Stimulated activated CD4-positive, alpha-beta T cell treated with anti-CD3 and anti-CD28 coated beads, TNF-alpha, amount 100 ng/mL, for 1 hour (primary cell): Measurements from ENCODE around the gene PLEKHM2.
"Not testable (repeated sequence)": the region's sequence is repeated elsewhere in the genome, so short reads cannot be mapped to it uniquely, and the experiment has no call there.

Experiments used
- DNase-seq, 3 donors: peaks; one replicate each; pipeline ENCODE4 v3.0.0-alpha.2; 2020; ENCODE audit warnings: low read depth in 3 of 3, low spot score in 1 of 3

Gene PLEKHM2

GRCh38 chr1:15699321-15699720 is 15.2 kb downstream of the PLEKHM2 start:
- DNase-seq: not testable (repeated sequence)

GRCh38 chr1:15700508-15700907 is 16.4 kb downstream of the PLEKHM2 start:
- no peak for DNase-seq

GRCh38 chr1:15701784-15702183 is 17.7 kb downstream of the PLEKHM2 start:
- no peak for DNase-seq

GRCh38 chr1:15702722-15703550 is 18.8 kb downstream of the PLEKHM2 start:
- DNase-seq: no peak

GRCh38 chr1:15703562-15703961 is 19.4 kb downstream of the PLEKHM2 start:
- DNase-seq: no peak

- DNase-seq: no peak
Observed at GRCh38 chr1:15704526-15705183, 20.5 kb downstream of the PLEKHM2 start.

- DNase-seq: no peak
Observed at GRCh38 chr1:15705184-15705566, 21.1 kb downstream of the PLEKHM2 start.

GRCh38 chr1:15706751-15707150 is 22.6 kb downstream of the PLEKHM2 start:
- no peak for DNase-seq

- DNase-seq: no peak
Observed at GRCh38 chr1:15707239-15707925, 23.3 kb downstream of the PLEKHM2 start.

- DNase-seq: no peak
Observed at GRCh38 chr1:15708486-15709137, 24.5 kb downstream of the PLEKHM2 start.

- no peak for DNase-seq
Observed at GRCh38 chr1:15709226-15709625, 25.1 kb downstream of the PLEKHM2 start.

GRCh38 chr1:15712168-15712567 is 28.0 kb downstream of the PLEKHM2 start:
- DNase-seq: no peak

GRCh38 chr1:15714406-15715136 is 30.5 kb downstream of the PLEKHM2 start:
- DNase-seq: no peak

GRCh38 chr1:15717418-15718125 is 33.5 kb downstream of the PLEKHM2 start:
- no peak for DNase-seq

- no peak for DNase-seq
Observed at GRCh38 chr1:15718199-15718601, 34.1 kb downstream of the PLEKHM2 start.

- no peak for DNase-seq
Observed at GRCh38 chr1:15719381-15720120, 35.4 kb downstream of the PLEKHM2 start.

- DNase-seq: no peak
Observed at GRCh38 chr1:15720861-15721260, 36.7 kb downstream of the PLEKHM2 start.

- DNase-seq: no peak
Observed at GRCh38 chr1:15722411-15722810, 38.3 kb downstream of the PLEKHM2 start.

GRCh38 chr1:15722836-15723532 is 38.9 kb downstream of the PLEKHM2 start:
- no peak for DNase-seq
